GM21360 (cell line): Measurements from ENCODE around the gene SUSD6.

Experiments used
- ATAC-seq: cut with Tn5 transposase; IDR thresholded peaks from one replicate; pipeline ENCODE4 v1.9.1; 2021; ENCODE audit warnings: mild to moderate bottlenecking, moderate library complexity; ENCODE audit not compliant: unreplicated experiment

The SUSD6 gene

GRCh38 chr14:69670093-69670492 lies 58.7 kb downstream of the SUSD6 start:
- no peak for ATAC-seq

GRCh38 chr14:69671365-69672030 lies 60.1 kb downstream of the SUSD6 start:
- no peak for ATAC-seq

- ATAC-seq: no peak
Observed at GRCh38 chr14:69672356-69672755, 61.0 kb downstream of the SUSD6 start.

- ATAC-seq: no peak
Observed at GRCh38 chr14:69673104-69673503, 61.7 kb downstream of the SUSD6 start.

- no peak for ATAC-seq
Observed at GRCh38 chr14:69673578-69674305, 62.3 kb downstream of the SUSD6 start.

DNA sequence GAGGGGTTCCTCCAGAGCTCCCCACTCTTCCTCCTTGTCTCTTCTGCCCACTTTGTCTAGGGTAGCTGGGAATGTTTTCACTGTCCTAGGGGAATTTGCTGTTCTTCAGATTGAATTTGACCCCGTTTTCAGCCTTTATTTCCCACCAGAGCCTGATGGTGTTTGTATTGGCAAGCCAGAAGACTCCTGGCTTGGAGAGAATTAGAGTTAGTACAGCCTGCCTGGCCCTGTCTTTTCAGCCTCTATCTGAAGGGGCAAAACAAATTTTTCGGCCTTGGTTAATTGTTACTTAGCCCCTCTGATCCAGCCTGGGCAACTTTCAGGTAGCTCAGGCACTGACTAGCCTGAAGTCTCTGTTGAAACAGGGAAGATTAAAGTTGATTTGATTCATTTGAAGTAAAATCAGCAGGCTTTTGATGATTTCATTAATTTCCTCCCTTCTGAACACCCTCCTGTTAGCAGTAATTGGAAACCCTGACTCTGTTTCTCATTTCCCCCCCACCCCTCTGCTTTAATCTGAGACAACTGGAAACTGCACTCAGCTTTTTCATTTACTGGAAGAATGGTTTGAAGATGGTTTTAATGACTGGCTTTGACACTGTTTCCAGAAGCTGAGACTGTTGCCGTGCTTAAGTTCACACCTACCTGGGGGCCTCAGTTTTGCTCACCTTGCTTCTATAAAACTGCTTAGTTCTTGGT lies 63.3 kb downstream of the SUSD6 start:
- ATAC-seq: no peak

DNA sequence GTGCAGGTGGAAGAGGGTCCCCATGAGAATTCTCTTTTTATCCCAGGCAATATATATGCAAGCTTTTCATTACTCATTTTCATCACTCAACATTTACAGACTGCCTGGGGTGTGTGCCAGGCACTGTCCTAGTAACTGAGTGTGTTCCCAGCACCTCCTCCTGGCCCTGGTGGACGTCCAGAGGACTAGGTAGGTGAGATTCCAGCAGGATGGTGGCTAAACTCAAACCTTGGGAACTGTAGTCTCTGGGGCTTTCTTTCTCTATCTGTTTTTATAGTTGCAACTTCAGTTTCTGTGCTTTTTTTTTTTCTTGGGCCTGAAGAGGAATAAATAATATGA lies 63.8 kb downstream of the SUSD6 start:
- ATAC-seq: no peak

- ATAC-seq: peak; percentile 54
Observed at GRCh38 chr14:69675877-69676416, 64.6 kb downstream of the SUSD6 start.

GRCh38 chr14:69676723-69677122 lies 65.3 kb downstream of the SUSD6 start:
- no peak for ATAC-seq

DNA sequence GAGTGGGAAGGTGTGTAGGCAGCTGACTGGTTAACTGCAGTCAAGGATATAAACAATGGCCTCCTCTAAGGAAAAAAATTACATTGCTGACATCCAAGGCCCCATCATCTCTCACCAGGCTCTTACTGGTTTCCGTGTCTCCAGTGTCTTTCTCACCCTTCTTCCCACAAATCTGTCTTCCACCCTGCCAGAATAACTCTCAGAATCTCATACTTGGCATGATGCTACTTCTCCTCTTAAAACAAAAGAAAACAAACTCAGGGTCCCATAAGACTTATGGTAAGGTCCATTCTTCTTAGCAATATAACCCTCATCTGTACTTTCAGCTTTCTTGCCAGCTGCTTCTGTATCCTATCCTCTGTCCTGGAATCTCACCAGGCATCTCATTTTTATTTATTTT lies 68.9 kb downstream of the SUSD6 start:
- no peak for ATAC-seq

GRCh38 chr14:69682136-69682535 lies 70.7 kb downstream of the SUSD6 start:
- no peak for ATAC-seq

- ATAC-seq: no peak
Observed at GRCh38 chr14:69682621-69683263, 71.3 kb downstream of the SUSD6 start.

DNA sequence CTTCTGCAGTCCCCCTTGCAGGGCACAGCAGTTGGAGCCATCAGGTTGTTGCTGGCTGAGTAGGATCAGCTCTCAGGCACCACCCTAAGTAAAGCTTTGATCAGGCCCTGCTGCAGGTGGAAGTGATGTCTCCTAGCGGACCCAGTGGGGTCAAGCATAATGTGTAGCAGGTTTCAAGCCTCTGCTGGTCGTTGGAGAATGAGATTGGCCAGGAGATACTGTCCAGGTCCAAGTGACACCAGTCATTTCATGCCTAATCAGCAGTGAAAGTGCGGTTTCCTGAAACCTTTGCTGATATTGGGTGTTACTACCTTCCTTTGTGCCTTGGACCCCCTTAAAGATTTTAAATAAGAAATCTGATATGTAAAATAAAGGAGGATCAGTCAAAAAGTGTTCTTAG lies 72.6 kb downstream of the SUSD6 start:
- peak; percentile 60 for ATAC-seq

DNA sequence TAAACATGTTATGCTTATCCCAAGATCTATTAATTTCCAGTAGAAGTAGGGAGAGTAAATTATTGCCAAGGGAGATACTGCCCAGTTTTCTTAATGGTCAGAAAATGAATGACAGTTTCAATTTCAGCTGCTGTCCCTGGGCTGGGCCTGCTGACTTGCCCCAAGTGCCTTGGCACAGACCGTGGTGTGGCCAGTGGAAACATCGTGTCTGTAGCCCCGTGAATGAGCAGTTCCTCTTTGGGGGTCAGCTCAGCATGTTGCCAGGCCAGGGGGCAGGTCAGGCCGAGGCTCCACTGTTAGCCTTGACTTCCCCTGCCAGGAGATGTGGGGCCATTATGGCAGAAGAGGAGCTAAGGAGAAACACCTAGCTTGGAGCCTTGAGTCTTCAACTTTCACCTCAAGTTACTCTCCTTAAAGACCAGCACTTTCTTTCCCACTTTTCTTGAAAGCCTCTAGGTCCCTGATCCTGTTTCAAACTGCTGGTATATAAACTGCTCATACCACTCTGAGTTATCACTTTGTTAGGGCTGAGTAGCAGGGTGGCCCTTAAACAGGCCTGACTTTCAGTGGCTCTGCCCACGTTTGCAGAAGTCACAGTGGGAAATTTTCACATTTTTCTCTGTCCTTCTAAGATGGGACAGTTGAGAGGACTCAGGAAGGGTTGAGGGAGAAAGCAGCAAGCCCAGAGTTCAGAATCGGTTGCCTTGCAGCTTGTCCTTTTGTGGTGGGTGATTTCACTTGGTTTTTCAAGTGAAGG lies 73.2 kb downstream of the SUSD6 start:
- no peak for ATAC-seq

GRCh38 chr14:69685218-69685616 lies 73.8 kb downstream of the SUSD6 start:
- ATAC-seq: no peak

GRCh38 chr14:69685716-69686115 lies 74.3 kb downstream of the SUSD6 start:
- no peak for ATAC-seq

GRCh38 chr14:69687606-69688298 lies 76.4 kb downstream of the SUSD6 start:
- no peak for ATAC-seq

DNA sequence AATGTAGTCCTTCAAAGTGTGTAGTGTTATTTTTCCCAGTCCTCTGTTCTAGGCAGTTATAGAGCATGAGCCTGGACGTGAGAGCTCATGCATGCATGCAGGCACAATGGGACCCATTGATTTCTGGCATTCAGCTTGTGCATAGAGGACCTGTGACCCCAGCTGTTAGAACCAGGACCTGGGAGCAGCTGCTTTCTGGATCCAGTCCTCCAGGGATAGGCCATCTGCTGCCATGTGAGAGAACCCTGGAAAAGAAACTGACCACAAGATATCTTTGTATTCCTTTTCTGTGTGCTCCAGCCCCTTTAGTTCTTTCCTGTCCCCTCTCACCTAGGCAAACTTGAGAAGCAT lies 76.9 kb downstream of the SUSD6 start:
- ATAC-seq: no peak

DNA sequence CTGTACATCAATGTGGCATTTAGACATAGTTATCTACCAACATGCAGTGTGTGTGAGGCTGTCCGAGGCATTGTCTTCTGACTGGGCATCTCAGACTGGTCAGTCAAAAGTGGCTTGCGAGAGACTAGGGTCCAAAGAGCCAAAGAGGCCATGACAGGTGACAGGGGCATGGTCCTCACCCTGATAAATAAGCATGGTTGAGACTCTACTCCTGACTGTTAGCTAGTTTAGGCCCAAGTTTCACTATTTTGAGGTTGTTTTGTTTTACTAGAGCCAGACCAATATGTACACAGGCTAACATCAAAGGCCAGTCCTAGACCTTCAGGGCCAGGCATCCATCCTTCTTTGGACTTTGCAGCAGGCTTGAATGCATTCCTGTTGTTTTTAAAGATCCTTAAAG lies 78.6 kb downstream of the SUSD6 start:
- no peak for ATAC-seq

DNA sequence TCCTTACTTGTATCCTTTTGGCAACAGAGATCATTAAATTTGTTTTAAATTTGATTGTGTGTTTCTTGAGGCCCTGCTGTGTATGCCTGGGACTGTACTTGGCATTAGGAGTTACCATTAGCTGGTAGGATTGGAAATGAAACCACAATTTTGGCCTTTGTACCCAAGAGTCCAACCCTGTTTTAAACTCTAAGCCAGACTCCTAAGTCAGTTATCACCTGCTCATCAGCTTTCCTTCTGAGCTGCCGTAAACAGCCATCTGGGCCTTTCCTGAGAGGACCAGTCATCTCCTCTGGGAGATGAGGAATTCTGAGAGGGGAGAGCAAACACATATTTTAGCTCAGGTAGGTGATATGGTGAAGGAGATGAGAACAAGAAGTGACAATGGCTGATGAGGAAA lies 81.2 kb downstream of the SUSD6 start:
- no peak for ATAC-seq
